ENCODE data around the gene TMTC4.
"Not testable (repeated sequence)": the region's sequence is repeated elsewhere in the genome, so short reads cannot be mapped to it uniquely, and the experiment has no call there.

Gene TMTC4

GRCh38 chr13:100689191-100689590 is 14.6 kb upstream of the TMTC4 start:
- H3K4me3 ChIP-seq (ENCODE audit: low read depth in 1 of 2, low read length in 2 of 2) = no peak overlapping the region
- H3K9ac ChIP-seq (ENCODE audit: low read length) = no peak overlapping the region
- H3K9me3 ChIP-seq (ENCODE audit: low read length) = no peaks in the 10 kb centered on the region
- no peaks in the 10 kb centered on the region for H3K27me3 ChIP-seq (ENCODE audit: control insufficient read depth in 1 of 2, insufficient read depth in 2 of 2, low read length in 2 of 2)
- H3K27ac ChIP-seq (ENCODE audit: low read depth, low read length) = no peak overlapping the region
- no peaks in the 10 kb centered on the region for H3K4me1 ChIP-seq (ENCODE audit: insufficient read depth, low read length)
- H3K36me3 ChIP-seq (ENCODE audit: insufficient read depth, low read length) = no peaks in the 10 kb centered on the region

- Histone ChIP-seq H3K27me3 (ENCODE audit: control insufficient read depth in 1 of 2, insufficient read depth in 2 of 2, low read length in 2 of 2) (no peaks in the 10 kb centered on the region), H3K36me3 (ENCODE audit: insufficient read depth, low read length) (no peaks in the 10 kb centered on the region), H3K4me3 (ENCODE audit: low read depth in 1 of 2, low read length in 2 of 2) (no peak overlapping the region), H3K9me3 (ENCODE audit: low read length) (no peaks in the 10 kb centered on the region), H3K9ac (ENCODE audit: low read length) (no peak overlapping the region), H3K4me1 (ENCODE audit: insufficient read depth, low read length) (no peaks in the 10 kb centered on the region), H3K27ac (ENCODE audit: low read depth, low read length) (no peak overlapping the region)
Observed at GRCh38 chr13:100680131-100680530, 5.5 kb upstream of the TMTC4 start.

GRCh38 chr13:100677128-100677527 is 2.5 kb upstream of the TMTC4 start:
- H3K4me3 ChIP-seq (ENCODE audit: low read depth in 1 of 2, low read length in 2 of 2); H3K9me3 ChIP-seq (ENCODE audit: low read length); H3K27me3 ChIP-seq (ENCODE audit: control insufficient read depth in 1 of 2, insufficient read depth in 2 of 2, low read length in 2 of 2); H3K36me3 ChIP-seq (ENCODE audit: insufficient read depth, low read length); H3K9ac ChIP-seq (ENCODE audit: low read length); H3K27ac ChIP-seq (ENCODE audit: low read depth, low read length): not testable (repeated sequence)
- H3K4me1 ChIP-seq (ENCODE audit: insufficient read depth, low read length) = peaks cover 12% of the 10 kb centered on the region

GRCh38 chr13:100675661-100676129 is 1.1 kb upstream of the TMTC4 start:
- Histone ChIP-seq H3K27me3 (ENCODE audit: control insufficient read depth in 1 of 2, insufficient read depth in 2 of 2, low read length in 2 of 2) (no peaks in the 10 kb centered on the region), H3K4me3 (ENCODE audit: low read depth in 1 of 2, low read length in 2 of 2) (peak overlapping the region; percentile 75 to 84), H3K9ac (ENCODE audit: low read length) (no peak overlapping the region), H3K9me3 (ENCODE audit: low read length) (no peaks in the 10 kb centered on the region), H3K36me3 (ENCODE audit: insufficient read depth, low read length) (no peaks in the 10 kb centered on the region), H3K27ac (ENCODE audit: low read depth, low read length) (peak overlapping the region; percentile 88), H3K4me1 (ENCODE audit: insufficient read depth, low read length) (peaks cover 12% of the 10 kb centered on the region)

- peak overlapping the region; percentile 44 for H3K9ac ChIP-seq (ENCODE audit: low read length)
- H3K27ac ChIP-seq (ENCODE audit: low read depth, low read length) = peak overlapping the region; percentile 88
- H3K4me3 ChIP-seq (ENCODE audit: low read depth in 1 of 2, low read length in 2 of 2) = peak overlapping the region; percentile 75 to 84
- H3K27me3 ChIP-seq (ENCODE audit: control insufficient read depth in 1 of 2, insufficient read depth in 2 of 2, low read length in 2 of 2) = no peaks in the 10 kb centered on the region
- H3K4me1 ChIP-seq (ENCODE audit: insufficient read depth, low read length) = peaks cover 12% of the 10 kb centered on the region
- no peaks in the 10 kb centered on the region for H3K9me3 ChIP-seq (ENCODE audit: low read length)
- H3K36me3 ChIP-seq (ENCODE audit: insufficient read depth, low read length) = no peaks in the 10 kb centered on the region
Observed at GRCh38 chr13:100674872-100675660, 471 bp upstream of the TMTC4 start.

- Histone ChIP-seq H3K9ac (ENCODE audit: low read length) (peak overlapping the region; percentile 18), H3K27ac (ENCODE audit: low read depth, low read length) (peak overlapping the region; percentile 63), H3K36me3 (ENCODE audit: insufficient read depth, low read length) (peaks cover under 1% of the 10 kb centered on the region)
Observed at GRCh38 chr13:100673713-100674571, 653 bp downstream of the TMTC4 start.

GRCh38 chr13:100673376-100673712 is 1.3 kb downstream of the TMTC4 start:
- H3K4me3 ChIP-seq (ENCODE audit: low read depth in 1 of 2, low read length in 2 of 2) = peak overlapping the region; percentile 54 to 60

More at GRCh38 chr13:100673713-100674571, 653 bp downstream of the TMTC4 start:
- H3K4me1 ChIP-seq (ENCODE audit: insufficient read depth, low read length) = peaks cover 12% of the 10 kb centered on the region
- peak overlapping the region; percentile 61 to 75 for H3K4me3 ChIP-seq (ENCODE audit: low read depth in 1 of 2, low read length in 2 of 2)
- no peaks in the 10 kb centered on the region for H3K27me3 ChIP-seq (ENCODE audit: control insufficient read depth in 1 of 2, insufficient read depth in 2 of 2, low read length in 2 of 2)
- no peaks in the 10 kb centered on the region for H3K9me3 ChIP-seq (ENCODE audit: low read length)

GRCh38 chr13:100671389-100672182 is 3.0 kb downstream of the TMTC4 start:
- H3K4me3 ChIP-seq (ENCODE audit: low read depth in 1 of 2, low read length in 2 of 2) = no peak overlapping the region
- H3K9ac ChIP-seq (ENCODE audit: low read length) = no peak overlapping the region
- H3K36me3 ChIP-seq (ENCODE audit: insufficient read depth, low read length) = peaks cover 9% of the 10 kb centered on the region
- H3K4me1 ChIP-seq (ENCODE audit: insufficient read depth, low read length) = peaks cover 12% of the 10 kb centered on the region
- H3K9me3 ChIP-seq (ENCODE audit: low read length) = no peaks in the 10 kb centered on the region
- H3K27me3 ChIP-seq (ENCODE audit: control insufficient read depth in 1 of 2, insufficient read depth in 2 of 2, low read length in 2 of 2) = no peaks in the 10 kb centered on the region
- no peak overlapping the region for H3K27ac ChIP-seq (ENCODE audit: low read depth, low read length)

More at GRCh38 chr13:100673376-100673712, 1.3 kb downstream of the TMTC4 start:
- Histone ChIP-seq H3K27me3 (ENCODE audit: control insufficient read depth in 1 of 2, insufficient read depth in 2 of 2, low read length in 2 of 2) (no peaks in the 10 kb centered on the region), H3K36me3 (ENCODE audit: insufficient read depth, low read length) (peaks cover 6% of the 10 kb centered on the region), H3K9ac (ENCODE audit: low read length) (peak overlapping the region; percentile 18), H3K27ac (ENCODE audit: low read depth, low read length) (peak overlapping the region; percentile 63), H3K4me1 (ENCODE audit: insufficient read depth, low read length) (peaks cover 12% of the 10 kb centered on the region), H3K9me3 (ENCODE audit: low read length) (no peaks in the 10 kb centered on the region)

- H3K27ac ChIP-seq (ENCODE audit: low read depth, low read length) = no peak overlapping the region
- H3K4me3 ChIP-seq (ENCODE audit: low read depth in 1 of 2, low read length in 2 of 2) = no peak overlapping the region
- no peaks in the 10 kb centered on the region for H3K9me3 ChIP-seq (ENCODE audit: low read length)
- H3K9ac ChIP-seq (ENCODE audit: low read length) = no peak overlapping the region
- peaks cover 8% of the 10 kb centered on the region for H3K4me1 ChIP-seq (ENCODE audit: insufficient read depth, low read length)
- H3K27me3 ChIP-seq (ENCODE audit: control insufficient read depth in 1 of 2, insufficient read depth in 2 of 2, low read length in 2 of 2) = no peaks in the 10 kb centered on the region
- peaks cover 17% of the 10 kb centered on the region for H3K36me3 ChIP-seq (ENCODE audit: insufficient read depth, low read length)
Observed at GRCh38 chr13:100668408-100668807, 6.2 kb downstream of the TMTC4 start.

GRCh38 chr13:100667894-100668293 is 6.7 kb downstream of the TMTC4 start:
- H3K4me1 ChIP-seq (ENCODE audit: insufficient read depth, low read length) = peaks cover 3% of the 10 kb centered on the region
- no peaks in the 10 kb centered on the region for H3K9me3 ChIP-seq (ENCODE audit: low read length)
- H3K9ac ChIP-seq (ENCODE audit: low read length) = no peak overlapping the region
- H3K4me3 ChIP-seq (ENCODE audit: low read depth in 1 of 2, low read length in 2 of 2) = no peak overlapping the region
- no peak overlapping the region for H3K27ac ChIP-seq (ENCODE audit: low read depth, low read length)
- H3K27me3 ChIP-seq (ENCODE audit: control insufficient read depth in 1 of 2, insufficient read depth in 2 of 2, low read length in 2 of 2) = no peaks in the 10 kb centered on the region
- peaks cover 19% of the 10 kb centered on the region for H3K36me3 ChIP-seq (ENCODE audit: insufficient read depth, low read length)

GRCh38 chr13:100666124-100666523 is 8.5 kb downstream of the TMTC4 start:
- peaks cover 26% of the 10 kb centered on the region for H3K36me3 ChIP-seq (ENCODE audit: insufficient read depth, low read length)
- no peaks in the 10 kb centered on the region for H3K4me1 ChIP-seq (ENCODE audit: insufficient read depth, low read length)
- no peaks in the 10 kb centered on the region for H3K27me3 ChIP-seq (ENCODE audit: control insufficient read depth in 1 of 2, insufficient read depth in 2 of 2, low read length in 2 of 2)
- no peaks in the 10 kb centered on the region for H3K9me3 ChIP-seq (ENCODE audit: low read length)
- no peak overlapping the region for H3K27ac ChIP-seq (ENCODE audit: low read depth, low read length)
- H3K4me3 ChIP-seq (ENCODE audit: low read depth in 1 of 2, low read length in 2 of 2) = no peak overlapping the region
- no peak overlapping the region for H3K9ac ChIP-seq (ENCODE audit: low read length)
